ENCODE data around the gene PLAAT3. TPM values are rescaled to one million over a fixed set of nuclear protein-coding genes. Genes with fewer than 3 reads are reported as not detected.

Gene PLAAT3
- total RNA-seq: 10 to 100 TPM; 45.9 to 69.1 (median 53.2) TPM

DNA sequence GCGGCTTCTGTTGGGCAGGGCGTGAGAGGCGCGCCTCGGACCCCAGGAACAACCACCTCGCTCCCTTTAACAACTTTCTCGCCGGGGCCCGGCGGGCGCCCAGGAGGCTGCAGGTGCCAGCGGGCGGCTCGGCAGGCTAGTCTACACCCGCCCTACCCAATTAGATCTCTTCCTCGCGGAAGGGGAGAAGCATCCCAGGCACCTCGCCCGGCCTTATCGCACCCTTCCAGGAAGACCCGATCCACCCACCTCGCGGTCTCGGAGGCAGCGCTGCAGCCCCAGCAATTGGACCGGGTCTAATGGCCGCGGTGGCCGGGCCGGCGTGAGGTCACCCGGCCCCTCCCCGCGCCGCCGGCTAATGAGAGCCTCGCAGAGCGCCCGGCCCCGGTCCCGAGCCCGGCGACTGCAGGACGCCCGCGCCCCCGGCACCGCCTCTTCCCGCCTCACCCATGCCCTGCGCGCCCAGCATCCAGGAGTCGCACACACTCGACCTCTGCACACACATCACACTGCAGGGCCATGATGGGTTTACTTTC lies at the start of gene PLAAT3:
TSS of gene PLAAT3 (minus strand) at position 298 of the 536 bp plus-strand sequence. CDS start 419 bp downstream, outside the sequence.
- Histone ChIP-seq H3K4me1 (peaks cover 0 to 43% (median 17%) of the 10 kb centered on the region in 3 donors), H3K9me3 (no peaks in the 10 kb centered on the region), H3K4me3 (peak within 1 kb of the TSS; percentile 41 to 63), H3K27me3 (no peaks in the 10 kb centered on the region), H3K36me3 (no peaks in the 10 kb centered on the region), H3K27ac (peak within 1 kb of the TSS; percentile 20 to 92 (median 88))
- ATAC-seq: peak; percentile 96
- 0% methylated on average over 12 of the region's 53 CpGs; no CpG with 5 or more reads in 1 of the 2 donors for WGBS, 2 donors (ENCODE audit: low coverage in 1 of 2)
- TF ChIP-seq CTCF (IDR thresholded peaks at IDR 0.05) (peak in 1 of 4 experiments; percentile 20), EP300 (IDR thresholded peaks at IDR 0.05) (no peak), POLR2A (IDR thresholded peaks at IDR 0.05) (peak; percentile 79 to 81), POLR2AphosphoS5 (IDR thresholded peaks at IDR 0.05) (peak; percentile 89)

DNA sequence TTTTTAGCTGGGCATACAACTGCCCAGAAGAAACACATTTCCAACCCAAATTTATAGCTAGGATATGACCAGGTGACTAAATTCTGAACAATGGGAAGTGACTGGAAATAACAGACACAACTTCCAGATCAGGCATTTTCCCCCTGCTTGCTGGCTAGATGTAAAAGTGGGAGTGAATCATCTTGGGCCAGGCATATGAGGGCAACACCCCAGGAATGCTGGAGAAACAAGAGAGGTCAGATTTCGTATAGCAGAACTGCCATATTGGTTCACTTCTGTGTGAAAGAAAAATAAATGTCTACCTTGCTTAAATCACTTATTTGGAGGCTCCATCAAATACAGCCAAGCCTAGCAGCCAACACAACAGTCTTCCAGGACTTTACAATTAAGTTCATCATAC lies 49.6 kb upstream of the PLAAT3 start:
- WGBS, 2 donors (ENCODE audit: low coverage in 1 of 2): 0% methylated on average over 1 of the region's 1 CpG
- Histone ChIP-seq H3K27ac (peak overlapping the region in 2 of 4 donors; percentile 20 to 66), H3K4me3 (no peak overlapping the region), H3K27me3 (no peaks in the 10 kb centered on the region), H3K9me3 (no peaks in the 10 kb centered on the region), H3K4me1 (peaks cover 0 to 97% (median 46%) of the 10 kb centered on the region in 3 donors), H3K36me3 (peaks cover 0 to 2% of the 10 kb centered on the region in 2 donors)
- TF ChIP-seq CTCF (IDR thresholded peaks at IDR 0.05) (no peak), EP300 (IDR thresholded peaks at IDR 0.05) (no peak), POLR2AphosphoS5 (IDR thresholded peaks at IDR 0.05) (no peak), POLR2A (IDR thresholded peaks at IDR 0.05) (no peak)
- ATAC-seq: no peak

- peaks cover 0 to 71% (median 22%) of the 10 kb centered on the region in 3 donors for H3K4me1 ChIP-seq
- TF ChIP-seq POLR2AphosphoS5 (IDR thresholded peaks at IDR 0.05) (no peak), EP300 (IDR thresholded peaks at IDR 0.05) (no peak), POLR2A (IDR thresholded peaks at IDR 0.05) (no peak), CTCF (IDR thresholded peaks at IDR 0.05) (no peak)
Measured at GRCh38 chr11:63660972-63661371, 46.7 kb upstream of the PLAAT3 start.

GRCh38 chr11:63652671-63653070 lies 38.4 kb upstream of the PLAAT3 start:
- no peak for ATAC-seq
- no peaks in the 10 kb centered on the region for H3K27me3 ChIP-seq
- 68 to 82% methylated on average over 2 of the region's 3 CpGs for WGBS, 2 donors (ENCODE audit: low coverage in 1 of 2)
- H3K4me1 ChIP-seq: peaks cover 0 to 17% (median 0%) of the 10 kb centered on the region in 3 donors
- H3K4me3 ChIP-seq: no peak overlapping the region
- no peak overlapping the region for H3K27ac ChIP-seq
- peaks cover 0 to 88% of the 10 kb centered on the region in 2 donors for H3K36me3 ChIP-seq
- H3K9me3 ChIP-seq: no peaks in the 10 kb centered on the region
- TF ChIP-seq CTCF (IDR thresholded peaks at IDR 0.05) (no peak), POLR2A (IDR thresholded peaks at IDR 0.05) (no peak), POLR2AphosphoS5 (IDR thresholded peaks at IDR 0.05) (no peak), EP300 (IDR thresholded peaks at IDR 0.05) (no peak)

More at GRCh38 chr11:63660972-63661371, 46.7 kb upstream of the PLAAT3 start:
- no peak for ATAC-seq
- Histone ChIP-seq H3K27me3 (no peaks in the 10 kb centered on the region), H3K9me3 (no peaks in the 10 kb centered on the region), H3K36me3 (peaks cover 0 to 28% of the 10 kb centered on the region in 2 donors), H3K4me3 (no peak overlapping the region), H3K27ac (no peak overlapping the region)
- 86 to 88% methylated on average over 6 to 7 of the region's 8 CpGs for WGBS, 2 donors (ENCODE audit: low coverage in 1 of 2)

GRCh38 chr11:63643205-63643604 lies 29.0 kb upstream of the PLAAT3 start:
- peaks cover 0 to 85% of the 10 kb centered on the region in 2 donors for H3K36me3 ChIP-seq
- no peak for TF ChIP-seq POLR2A (IDR thresholded peaks at IDR 0.05)
- TF ChIP-seq CTCF (IDR thresholded peaks at IDR 0.05): no peak
- no peak for TF ChIP-seq EP300 (IDR thresholded peaks at IDR 0.05)
- no peak for TF ChIP-seq POLR2AphosphoS5 (IDR thresholded peaks at IDR 0.05)

More at GRCh38 chr11:63643205-63643604, 29.0 kb upstream of the PLAAT3 start:
- ATAC-seq: no peak
- Histone ChIP-seq H3K4me1 (peaks cover 0 to 13% (median 0%) of the 10 kb centered on the region in 3 donors), H3K4me3 (no peak overlapping the region), H3K9me3 (no peaks in the 10 kb centered on the region), H3K27me3 (no peaks in the 10 kb centered on the region), H3K27ac (no peak overlapping the region)
- WGBS, 2 donors (ENCODE audit: low coverage in 1 of 2): 82 to 85% methylated on average over 2 to 3 of the region's 3 CpGs
